CD4-positive, alpha-beta T cell (primary cell): Measurements from ENCODE around the gene PIRT. TPM values are rescaled to one million over a fixed set of nuclear protein-coding genes. Genes with fewer than 3 reads are reported as not detected.

ENCODE experiments used
- ATAC-seq: fragments of 200-7000 bp; cut with Tn5 transposase; one replicate; pipeline ENCODE4 v1.10.0; 2022; ENCODE audit warnings: mild to moderate bottlenecking; ENCODE audit not compliant: poor library complexity
- CTCF ChIA-PET: fragments of 350-600 bp; sonication (Branson Sonifier 250); formaldehyde crosslinking; loops from one replicate; lab custom pipeline; 2021; ENCODE audit warnings: antibody characterized with exemption, inconsistent platforms; lab: Charles Lee
- POLR2A ChIA-PET: fragments of 350-600 bp; sonication (Branson Sonifier 250); formaldehyde crosslinking; loops from one replicate; lab custom pipeline; 2021; ENCODE audit warnings: antibody characterized with exemption, inconsistent platforms; lab: Charles Lee
- DNase-seq, 14 experiments: peaks; one replicate each; pipeline ENCODE4 v3.0.0-alpha.2; 2013 to 2020; ENCODE audit warnings: mixed read lengths in 2 of 14
- H3K27ac ChIP-seq, 2 donors: one replicate each; pipeline versions ENCODE4 v1.5.1 to v1.7.0; 2013; ENCODE audit warnings: low read length in 2 of 2, low read depth in 1 of 2, mild to moderate bottlenecking in 1 of 2
- H3K27me3 ChIP-seq, 2 experiments: 1 replicate in 1 of 2; 2 replicates in 1 of 2; pipeline versions ENCODE4 v1.6.1 to v1.7.0; 2013; ENCODE audit warnings: low read length in 2 of 2, control low read depth in 1 of 2, mild to moderate bottlenecking in 1 of 2, moderate library complexity in 1 of 2; ENCODE audit not compliant: insufficient read depth in 2 of 2, control insufficient read depth in 1 of 2
- H3K36me3 ChIP-seq: one replicate; pipeline ENCODE4 v1.6.1; 2013; ENCODE audit warnings: low read length, control low read depth; ENCODE audit not compliant: insufficient read depth
- H3K4me1 ChIP-seq: one replicate; pipeline ENCODE4 v1.6.1; 2013; ENCODE audit warnings: low read length, control low read depth; ENCODE audit not compliant: insufficient read depth
- H3K4me3 ChIP-seq: one replicate; pipeline ENCODE4 v1.5.1; 2013; ENCODE audit warnings: mild to moderate bottlenecking, low read length, moderate library complexity
- H3K9me3 ChIP-seq, 2 experiments: 1 replicate in 1 of 2; 2 replicates in 1 of 2; pipeline versions ENCODE4 v1.6.1 to v1.7.0; 2013; ENCODE audit warnings: low read length in 2 of 2, mild to moderate bottlenecking in 2 of 2, control low read depth in 1 of 2, moderate library complexity in 1 of 2; ENCODE audit not compliant: control insufficient read depth in 1 of 2, insufficient read depth in 1 of 2
- H3K27ac Mint-ChIP-seq: one replicate; pipeline ENCODE4 v1.8.0; 2020; ENCODE audit warnings: mixed read lengths
- H3K27me3 Mint-ChIP-seq: one replicate; pipeline ENCODE4 v1.8.0; 2021; ENCODE audit warnings: mixed read lengths
- H3K36me3 Mint-ChIP-seq: one replicate; pipeline ENCODE4 v1.8.0; 2021; ENCODE audit warnings: low read depth, mixed read lengths
- H3K4me1 Mint-ChIP-seq: one replicate; pipeline ENCODE4 v1.8.0; 2021; ENCODE audit warnings: low read depth, mixed read lengths
- H3K4me3 Mint-ChIP-seq: one replicate; pipeline ENCODE4 v1.8.0; 2020; ENCODE audit warnings: mild to moderate bottlenecking, mixed read lengths
- H3K9me3 Mint-ChIP-seq: one replicate; pipeline ENCODE4 v1.8.0; 2020; ENCODE audit warnings: mixed read lengths
- intact Hi-C, 2 experiments: fragments of 100-400 bp; cut with DNase I in 1 of 2; cut with micrococcal nuclease in 1 of 2; formaldehyde crosslinking; loops; one replicate each; pipeline versions ENCODE4 v1.15.1 to v1.9.0; 2023 to 2025; cut with DNase I, micrococcal nuclease
- polyA plus RNA-seq, 2 donors: library from polyadenylated mRNA; unstranded; fragments of 120-200 nt; gene quantifications; one replicate each; pipeline ENCODE4 v1.2.1, GENCODE V29; 2013
- total RNA-seq, 174 experiments: library from RNA in 2 of 174; stranded (reverse) in 2 of 174; gene quantifications; one replicate each; pipeline ENCODE4 v1.2.3 and lab custom pipeline; 2021 to 2026
- TF ChIP-seq, protein P1 (sequence below): fragments of 200-600 bp; IDR thresholded peaks from one replicate; pipeline ENCODE4 v1.8.0; 2022; ENCODE audit warnings: antibody characterized with exemption, mild to moderate bottlenecking

The PIRT gene
- total RNA-seq: not detected
- polyA plus RNA-seq (2013, experiment 1 of 2): not detected
- not detected for polyA plus RNA-seq (2013, experiment 2 of 2)
- 0 to 0.06 (median 0) reads per million in 172 experiments for total RNA-seq (lab: John Stamatoyannopoulos, UW)

DNA sequence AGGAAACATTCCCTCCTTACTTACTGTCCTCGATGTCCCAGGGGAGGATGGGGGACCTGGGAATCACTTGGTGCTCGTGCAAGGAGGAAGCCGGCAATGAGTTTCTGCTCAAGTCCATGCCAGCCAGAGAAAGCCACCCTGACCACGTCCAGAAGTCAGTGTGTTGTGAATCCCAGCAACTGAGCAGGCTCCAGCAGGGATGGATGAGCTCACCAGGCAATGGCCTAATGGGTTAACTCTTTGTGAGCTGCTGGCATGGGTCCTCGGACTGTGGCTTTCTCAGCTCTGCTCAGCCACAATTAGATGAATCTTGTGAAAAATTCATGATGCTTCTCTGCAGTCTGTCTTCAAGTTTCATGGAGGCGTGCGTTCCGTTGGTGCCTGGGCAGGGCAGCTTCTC lies at the start of gene PIRT:
PIRT (minus strand) TSS at position 167 of the 400 bp plus-strand sequence. CDS start 12,442 bp downstream, outside the sequence.
- no peak within 1 kb of the TSS for H3K4me3 ChIP-seq
- ChIA-PET POLR2A (no interaction called here), CTCF (no interaction called here)
- H3K9me3 ChIP-seq: no peaks in the 10 kb centered on the region
- TF ChIP-seq, protein P1, sequence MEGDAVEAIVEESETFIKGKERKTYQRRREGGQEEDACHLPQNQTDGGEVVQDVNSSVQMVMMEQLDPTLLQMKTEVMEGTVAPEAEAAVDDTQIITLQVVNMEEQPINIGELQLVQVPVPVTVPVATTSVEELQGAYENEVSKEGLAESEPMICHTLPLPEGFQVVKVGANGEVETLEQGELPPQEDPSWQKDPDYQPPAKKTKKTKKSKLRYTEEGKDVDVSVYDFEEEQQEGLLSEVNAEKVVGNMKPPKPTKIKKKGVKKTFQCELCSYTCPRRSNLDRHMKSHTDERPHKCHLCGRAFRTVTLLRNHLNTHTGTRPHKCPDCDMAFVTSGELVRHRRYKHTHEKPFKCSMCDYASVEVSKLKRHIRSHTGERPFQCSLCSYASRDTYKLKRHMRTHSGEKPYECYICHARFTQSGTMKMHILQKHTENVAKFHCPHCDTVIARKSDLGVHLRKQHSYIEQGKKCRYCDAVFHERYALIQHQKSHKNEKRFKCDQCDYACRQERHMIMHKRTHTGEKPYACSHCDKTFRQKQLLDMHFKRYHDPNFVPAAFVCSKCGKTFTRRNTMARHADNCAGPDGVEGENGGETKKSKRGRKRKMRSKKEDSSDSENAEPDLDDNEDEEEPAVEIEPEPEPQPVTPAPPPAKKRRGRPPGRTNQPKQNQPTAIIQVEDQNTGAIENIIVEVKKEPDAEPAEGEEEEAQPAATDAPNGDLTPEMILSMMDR: no peak
- H3K27me3 Mint-ChIP-seq: no peaks in the 10 kb centered on the region
- H3K4me3 Mint-ChIP-seq: no peak within 1 kb of the TSS
- H3K36me3 ChIP-seq: no peaks in the 10 kb centered on the region
- no peak for ATAC-seq
- no peaks in the 10 kb centered on the region for H3K9me3 Mint-ChIP-seq
- no peak for DNase-seq
- intact Hi-C loops: no loop called here
- H3K36me3 Mint-ChIP-seq: no peaks in the 10 kb centered on the region
- H3K27ac ChIP-seq: no peak within 1 kb of the TSS
- H3K4me1 Mint-ChIP-seq: no peaks in the 10 kb centered on the region
- H3K27ac Mint-ChIP-seq: no peak within 1 kb of the TSS
- no peaks in the 10 kb centered on the region for H3K27me3 ChIP-seq
- H3K4me1 ChIP-seq: no peaks in the 10 kb centered on the region

GRCh38 chr17:10881959-10882358 lies 44.1 kb upstream of the PIRT start:
- intact Hi-C loops: no loop called here
- POLR2A ChIA-PET: no interaction called here
- Histone ChIP-seq H3K9me3 (no peaks in the 10 kb centered on the region), H3K27me3 (peaks cover 3 to 6% of the 10 kb centered on the region in 2 experiments), H3K27ac (no peak overlapping the region), H3K4me3 (no peak overlapping the region), H3K36me3 (no peaks in the 10 kb centered on the region), H3K4me1 (no peaks in the 10 kb centered on the region)
- Mint-ChIP-seq H3K27ac (no peak overlapping the region), H3K27me3 (peaks cover 26% of the 10 kb centered on the region), H3K9me3 (peaks cover 2% of the 10 kb centered on the region), H3K4me1 (no peaks in the 10 kb centered on the region), H3K36me3 (no peaks in the 10 kb centered on the region), H3K4me3 (no peak overlapping the region)
- DNase-seq (no peak), ATAC-seq (no peak)
- CTCF ChIA-PET: no interaction called here
- TF ChIP-seq, protein P1: no peak

- Histone ChIP-seq H3K27ac (no peak overlapping the region), H3K4me1 (no peaks in the 10 kb centered on the region), H3K27me3 (peaks cover 6 to 14% of the 10 kb centered on the region in 2 experiments), H3K36me3 (no peaks in the 10 kb centered on the region), H3K9me3 (no peaks in the 10 kb centered on the region), H3K4me3 (no peak overlapping the region)
- no peak overlapping the region for H3K4me3 Mint-ChIP-seq
- intact Hi-C loops: no loop called here
- no peaks in the 10 kb centered on the region for H3K36me3 Mint-ChIP-seq
- ATAC-seq (no peak), DNase-seq (no peak)
- TF ChIP-seq, protein P1: no peak
- H3K27me3 Mint-ChIP-seq: peaks cover 42% of the 10 kb centered on the region
- no peak overlapping the region for H3K27ac Mint-ChIP-seq
- POLR2A ChIA-PET: no interaction called here
- H3K4me1 Mint-ChIP-seq: no peaks in the 10 kb centered on the region
- CTCF ChIA-PET: no interaction called here
- H3K9me3 Mint-ChIP-seq: no peaks in the 10 kb centered on the region
Observed at GRCh38 chr17:10879190-10879836, 41.4 kb upstream of the PIRT start.
